Hepatocyte (in vitro differentiated cells): ENCODE measurements around the gene ME3. TPM values are rescaled to one million over a fixed set of nuclear protein-coding genes. Genes with fewer than 3 reads are reported as not detected.

Experiments used
- DNase-seq: peaks from one replicate; pipeline ENCODE4 v3.0.0-alpha.2; 2016; ENCODE audit warnings: low spot score
- H2AFZ ChIP-seq: fragments of 200-600 bp; sonication (generic); 2 replicates; pipeline ENCODE4 v1.6.0; 2016; ENCODE audit warnings: antibody characterized with exemption, mild to moderate bottlenecking
- H3K27ac ChIP-seq: fragments of 200-600 bp; sonication (generic); 2 replicates; pipeline ENCODE4 v1.5.1; 2016; ENCODE audit warnings: mild to moderate bottlenecking
- H3K27me3 ChIP-seq: fragments of 200-600 bp; sonication (generic); 2 replicates; pipeline ENCODE4 v1.6.1; 2016
- H3K36me3 ChIP-seq: fragments of 200-600 bp; sonication (generic); replicated peaks from 2 replicates; pipeline ENCODE4 v1.5.1; 2016; ENCODE audit warnings: low read depth; ENCODE audit not compliant: insufficient read depth
- H3K4me1 ChIP-seq: fragments of 200-600 bp; sonication (generic); 2 replicates; pipeline ENCODE4 v1.5.1; 2016; ENCODE audit warnings: mild to moderate bottlenecking, moderate library complexity; ENCODE audit not compliant: insufficient read depth
- H3K4me2 ChIP-seq: fragments of 200-600 bp; sonication (generic); 2 replicates; pipeline ENCODE4 v1.6.0; 2016
- H3K4me3 ChIP-seq: fragments of 200-600 bp; sonication (generic); 2 replicates; pipeline ENCODE4 v1.5.1; 2016; ENCODE audit warnings: mild to moderate bottlenecking
- H3K79me2 ChIP-seq: fragments of 200-600 bp; sonication (generic); 2 replicates; pipeline ENCODE4 v1.6.0; 2017; ENCODE audit warnings: mild to moderate bottlenecking
- H3K9me2 ChIP-seq: fragments of 200-600 bp; sonication (generic); replicated peaks from 2 replicates; pipeline ENCODE4 v1.6.0; 2017; ENCODE audit warnings: mild to moderate bottlenecking; ENCODE audit not compliant: insufficient read depth
- H3K9me3 ChIP-seq: fragments of 200-600 bp; sonication (generic); 2 replicates; pipeline ENCODE4 v1.5.1; 2016; ENCODE audit warnings: low read depth, mild to moderate bottlenecking
- H4K20me1 ChIP-seq: fragments of 200-600 bp; sonication (generic); 2 replicates; pipeline ENCODE4 v1.6.0; 2016; ENCODE audit warnings: mild to moderate bottlenecking; ENCODE audit not compliant: insufficient read depth, poor library complexity, severe bottlenecking
- CTCF ChIP-seq: fragments of 200-600 bp; sonication (generic); IDR thresholded peaks from 2 replicates; pipeline ENCODE4 v1.5.1; 2016; ENCODE audit warnings: antibody characterized with exemption, mild to moderate bottlenecking; ENCODE audit not compliant: poor library complexity
- EZH2 ChIP-seq: fragments of 200-600 bp; sonication (generic); IDR thresholded peaks from 2 replicates; pipeline ENCODE4 v1.6.1; 2016; ENCODE audit warnings: antibody characterized with exemption, mild to moderate bottlenecking, borderline replicate concordance
- EZH2phosphoT487 ChIP-seq: fragments of 200-600 bp; sonication (generic); IDR thresholded peaks from one replicate; pipeline ENCODE4 v1.6.1; 2018; ENCODE audit warnings: antibody characterized with exemption, mild to moderate bottlenecking, low read depth, moderate library complexity; ENCODE audit not compliant: unreplicated experiment, severe bottlenecking
- WGBS: methylation state at CpG from one replicate; pipeline ENCODE4 v1.1.6; 2016; ENCODE audit warnings: low lambda C conversion rate; ENCODE audit errors: missing lambda C conversion rate; 5-methylcytosine and 5-hydroxymethylcytosine counted together
- polyA plus RNA-seq: library from polyadenylated mRNA; unstranded; fragments of >200 nt; fragmentation: Nextera tagmentation; extraction: Ambion mirVana; gene quantifications from 2 replicates; pipeline ENCODE4 v1.2.1, GENCODE V29; 2016
- total RNA-seq: library from RNA; depleted of rRNA; stranded (reverse); fragments of >200 nt; gene quantifications from 2 replicates; pipeline ENCODE4 v1.2.3, GENCODE V29; 2014

The ME3 gene
- total and polyA plus RNA-seq, 2 experiments from 2014 or later: 10.3 to 16.1 TPM

- DNase-seq: no peak
- Histone ChIP-seq H3K27me3 (no peaks in the 10 kb centered on the region), H3K79me2 (no peaks in the 10 kb centered on the region), H2AFZ (no peak overlapping the region), H3K36me3 (no peaks in the 10 kb centered on the region), H3K9me3 (no peaks in the 10 kb centered on the region), H4K20me1 (no peaks in the 10 kb centered on the region), H3K9me2 (no peaks in the 10 kb centered on the region), H3K4me2 (no peak overlapping the region), H3K27ac (no peak overlapping the region), H3K4me1 (peaks cover 9% of the 10 kb centered on the region), H3K4me3 (no peak overlapping the region)
- TF ChIP-seq EZH2phosphoT487 (no peak), EZH2 (no peak), CTCF (no peak)
- WGBS: 94% methylated on average over 6 of the region's 6 CpGs
These were observed 84.9 kb downstream of the ME3 start for GRCh38 chr11:86587264-86588193.

GRCh38 chr11:86586307-86586706 is 86.1 kb downstream of the ME3 start:
- H2AFZ ChIP-seq: no peak overlapping the region
- H3K4me3 ChIP-seq: no peak overlapping the region
- no peak for DNase-seq
- H3K4me1 ChIP-seq: peaks cover 4% of the 10 kb centered on the region
- H3K9me2 ChIP-seq: no peaks in the 10 kb centered on the region
- H3K36me3 ChIP-seq: no peaks in the 10 kb centered on the region
- H3K27me3 ChIP-seq: no peaks in the 10 kb centered on the region
- no peak overlapping the region for H3K4me2 ChIP-seq
- 100% methylated on average over 3 of the region's 3 CpGs for WGBS
- TF ChIP-seq CTCF (no peak), EZH2 (no peak), EZH2phosphoT487 (no peak)
- H3K27ac ChIP-seq: no peak overlapping the region
- H3K79me2 ChIP-seq: no peaks in the 10 kb centered on the region
- no peaks in the 10 kb centered on the region for H3K9me3 ChIP-seq
- H4K20me1 ChIP-seq: no peaks in the 10 kb centered on the region

GRCh38 chr11:86582898-86583297 is 89.5 kb downstream of the ME3 start:
- TF ChIP-seq CTCF (no peak), EZH2phosphoT487 (no peak), EZH2 (no peak)
- peaks cover 26% of the 10 kb centered on the region for H3K4me1 ChIP-seq
- H3K36me3 ChIP-seq: no peaks in the 10 kb centered on the region
- WGBS: 26% methylated on average over 3 of the region's 3 CpGs
- H3K9me2 ChIP-seq: no peaks in the 10 kb centered on the region
- H3K79me2 ChIP-seq: no peaks in the 10 kb centered on the region
- H2AFZ ChIP-seq: no peak overlapping the region
- H3K4me2 ChIP-seq: peak overlapping the region; percentile 4
- H3K27me3 ChIP-seq: no peaks in the 10 kb centered on the region
- no peaks in the 10 kb centered on the region for H4K20me1 ChIP-seq
- H3K27ac ChIP-seq: peak overlapping the region; percentile 55
- no peaks in the 10 kb centered on the region for H3K9me3 ChIP-seq
- no peak for DNase-seq
- no peak overlapping the region for H3K4me3 ChIP-seq
